K562 (cell line): ENCODE measurements around the gene GFAP. TPM values are rescaled to one million over a fixed set of nuclear protein-coding genes. Genes with fewer than 3 reads are reported as not detected.

Source experiments
- ATAC-seq: fragments of 200-7000 bp; cut with Tn5 transposase; 3 replicates; pipeline ENCODE4 v1.9.1; 2020; ENCODE audit warnings: moderate library complexity
- BruUV-seq: library from RNA; stranded (reverse); fragments of 400-500 nt; replicated peaks from 2 replicates; lab custom pipeline; 2021; lab: Mats Ljungman, UMichigan
- CTCF ChIA-PET: fragments of 300-600 bp; formaldehyde crosslinking; extraction: SDS; loops from one replicate; lab custom pipeline; 2021; ENCODE audit warnings: low intra/inter-chr PET ratio; lab: Yijun Ruan, JAX
- POLR2A ChIA-PET: fragments of 300-600, 350-650 bp; sonication (Branson Sonifier 250); formaldehyde crosslinking; extraction: SDS; loops from one replicate; lab custom pipeline; 2021; ENCODE audit warnings: antibody characterized with exemption, inconsistent platforms; lab: Yijun Ruan, JAX
- DNase-seq, 4 experiments: peaks; one replicate each; pipeline versions ENCODE4 v3.0.0 to v3.0.0-alpha.2; 2011 to 2018; ENCODE audit warnings: low spot score in 3 of 4, mixed read lengths in 3 of 4; ENCODE audit errors: extremely low read depth in 1 of 4
- FAIRE-seq: peaks from 2 replicates; lab custom pipeline; 2011; peaks lifted over from hg19 to GRCh38; lab: Jason Lieb, UNC
- H2AFZ ChIP-seq: 2 replicates; pipeline ENCODE4 v1.6.0; 2011; ENCODE audit warnings: low read depth, low read length, control low read depth, inconsistent platforms
- H3K27ac ChIP-seq: fragments of 200-600 bp; 3 replicates; pipeline ENCODE4 v1.8.0; 2011; ENCODE audit warnings: low read depth, mild to moderate bottlenecking, control low read depth, inconsistent platforms, low read length, moderate library complexity, mixed read lengths; ENCODE audit errors: extremely low read depth
- H3K27me3 ChIP-seq, 2 experiments: fragments of 300-600 bp in 1 of 2; 2 replicates in 1 of 2; 3 replicates in 1 of 2; pipeline versions ENCODE4 v1.6.0 to v1.8.0; 2011; ENCODE audit warnings: inconsistent platforms in 2 of 2, low read length in 2 of 2, mild to moderate bottlenecking in 1 of 2, mixed read lengths in 1 of 2, moderate library complexity in 1 of 2; ENCODE audit not compliant: control insufficient read depth in 2 of 2, insufficient read depth in 2 of 2
- H3K36me3 ChIP-seq: fragments of 300-600 bp; 3 replicates; pipeline ENCODE4 v1.8.0; 2011; ENCODE audit warnings: mild to moderate bottlenecking, low read length, inconsistent platforms; ENCODE audit not compliant: control insufficient read depth, insufficient read depth
- H3K4me1 ChIP-seq, 2 experiments: fragments of 200-600 bp in 1 of 2; replicated peaks in 1 of 2; 2 replicates in 1 of 2; 3 replicates in 1 of 2; pipeline versions ENCODE4 v1.5.1 to v1.8.0; 2011; ENCODE audit warnings: inconsistent platforms in 2 of 2, low read length in 2 of 2, mild to moderate bottlenecking in 1 of 2, mixed read lengths in 1 of 2, moderate library complexity in 1 of 2; ENCODE audit not compliant: control insufficient read depth in 2 of 2, insufficient read depth in 2 of 2
- H3K4me2 ChIP-seq: 2 replicates; pipeline ENCODE4 v1.6.1; 2011; ENCODE audit warnings: low read length, control low read depth, inconsistent platforms, mixed read lengths; ENCODE audit not compliant: insufficient read depth
- H3K4me3 ChIP-seq: fragments of 200-600 bp; sonication (generic), shearing (Covaris generic); 2 replicates; pipeline ENCODE4 v1.5.1; 2016; ENCODE audit warnings: control low read depth, inconsistent platforms
- H3K79me2 ChIP-seq: fragments of 200-600 bp; 3 replicates; pipeline ENCODE4 v1.8.0; 2011; ENCODE audit warnings: low read length, inconsistent platforms; ENCODE audit not compliant: control insufficient read depth, insufficient read depth
- H3K9ac ChIP-seq, 2 experiments: 2 replicates each; pipeline versions ENCODE4 v1.6.0 to v1.6.1; 2011; ENCODE audit warnings: low read depth in 2 of 2, low read length in 2 of 2, control low read depth in 1 of 2, inconsistent platforms in 1 of 2, mild to moderate bottlenecking in 1 of 2, mixed read lengths in 1 of 2; ENCODE audit not compliant: insufficient read depth in 1 of 2
- H3K9me1 ChIP-seq: one replicate; pipeline ENCODE4 v1.6.0; 2011; ENCODE audit warnings: inconsistent platforms, mild to moderate bottlenecking, low read length, moderate library complexity; ENCODE audit not compliant: control insufficient read depth, insufficient read depth
- H3K9me3 ChIP-seq: replicated peaks from 2 replicates; pipeline ENCODE4 v1.5.1; 2011; ENCODE audit warnings: low read depth, low read length, inconsistent platforms; ENCODE audit not compliant: control insufficient read depth, insufficient read depth
- H4K20me1 ChIP-seq: replicated peaks from 2 replicates; pipeline ENCODE4 v1.6.1; 2011; ENCODE audit warnings: low read length, inconsistent platforms, mixed read lengths; ENCODE audit not compliant: control insufficient read depth, insufficient read depth
- BDP1 ChIP-seq: IDR thresholded peaks from 3 replicates; pipeline ENCODE4 v1.6.1; 2011; ENCODE audit not compliant: insufficient read length, insufficient read depth
- EGR1 ChIP-seq: fragments of 450-650 bp; conservative IDR thresholded peaks from 2 replicates; pipeline ENCODE4 v1.6.1; 2017; ENCODE audit warnings: mild to moderate bottlenecking
- ZNF3 ChIP-seq: fragments of 250-450 bp; sonication (Bioruptor Pico); IDR thresholded peaks from 2 replicates; pipeline ENCODE4 v1.5.0; 2021; ENCODE audit warnings: mild to moderate bottlenecking, moderate library complexity
- WGBS: fragments of 100-300 bp; shearing (Covaris generic); methylation state at CpG from one replicate; pipeline ENCODE4 v1.1.6; 2016; ENCODE audit warnings: low coverage, mixed read lengths; ENCODE audit not compliant: insufficient coverage; ENCODE audit errors: missing lambda C conversion rate; 5-methylcytosine and 5-hydroxymethylcytosine counted together
- in situ Hi-C: fragments of 300-500 bp; cut with MboI; formaldehyde crosslinking; loops from 4 replicates; pipeline ENCODE4 v1.15.0; 2018; ENCODE audit warnings: inconsistent platforms, mixed read lengths
- intact Hi-C: fragments of 100-400 bp; cut with micrococcal nuclease; formaldehyde crosslinking; loops from 2 replicates; pipeline ENCODE4 v1.14.2; 2022
- polyA plus RNA-seq, 8 experiments: library from polyadenylated mRNA; depleted of rRNA in 4 of 8; stranded (reverse) in 5 of 8; unstranded in 3 of 8; fragments of >200 nt; fragmentation: Nextera tagmentation in 2 of 8; fragmentation: Illumina TruSeq in 1 of 8; extraction: Ambion mirVana in 2 of 8; extraction: Trizol in 1 of 8; gene quantifications; 2 replicates each; pipeline versions ENCODE4 v1.2.1 to v1.2.3, GENCODE V29; 2011 to 2014; ENCODE audit warnings: inconsistent platforms in 1 of 8, missing spikeins in 1 of 8
- total RNA-seq, 7 experiments: library from RNA; depleted of rRNA in 6 of 7; stranded (reverse); fragments of >200 nt in 6 of 7; fragmentation: Illumina TruSeq in 2 of 7; extraction: Trizol in 2 of 7; gene quantifications; 2 replicates each; pipeline versions ENCODE4 v1.2.1 to v1.2.3, GENCODE V29; 2011 to 2021; ENCODE audit warnings: low replicate concordance in 1 of 7

Gene GFAP
- total and polyA plus RNA-seq, 9 of the 15 experiments (the other 6 are each of a cell fraction or from before 2014, with no cell fraction given), result 0.07 to 1.4 (median 0.60) TPM; not detected in 1

DNA sequence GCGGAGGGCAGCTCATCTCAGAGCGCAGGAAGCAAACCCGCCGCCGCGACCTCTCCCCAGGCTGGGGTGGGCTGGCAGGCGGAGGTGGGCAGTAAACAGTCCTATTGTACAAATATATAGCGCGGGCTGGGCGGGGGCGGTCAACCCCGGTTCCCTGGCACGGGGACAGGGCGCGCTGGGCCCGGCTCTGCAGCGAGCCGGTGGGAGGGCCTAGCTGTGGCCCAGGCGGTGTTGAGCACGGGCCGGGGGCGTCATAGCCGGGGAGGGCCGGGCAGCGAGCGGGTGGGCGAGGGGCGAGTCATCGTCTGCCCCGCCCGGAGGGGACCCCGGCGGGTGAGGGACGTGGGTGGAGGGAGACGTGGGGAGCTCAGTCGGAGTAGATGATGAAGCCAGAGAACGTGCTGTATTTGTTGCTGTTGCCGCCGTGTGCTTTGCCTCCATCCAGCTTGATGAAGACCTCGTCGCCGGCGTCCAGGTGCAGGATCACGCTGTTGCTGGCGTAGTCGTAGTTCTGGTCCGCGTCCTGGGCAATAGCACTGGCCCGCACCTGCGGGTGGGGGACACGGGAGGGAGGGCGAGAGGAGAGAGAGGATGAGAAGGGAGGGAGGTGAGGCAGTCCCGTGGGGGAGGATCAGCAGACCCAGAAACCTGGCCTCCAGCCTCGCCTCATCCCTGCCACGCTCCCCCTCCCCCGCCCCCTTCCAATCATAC, 44.7 kb upstream of the GFAP start:
- H3K36me3 ChIP-seq, result no peaks in the 10 kb centered on the region
- no peak for FAIRE-seq
- WGBS, result 36% methylated on average over 27 of the region's 56 CpGs
- peaks cover 22 to 44% of the 10 kb centered on the region in 2 experiments for H3K27me3 ChIP-seq
- no peak overlapping the region for H3K27ac ChIP-seq
- H3K79me2 ChIP-seq, result no peaks in the 10 kb centered on the region
- H3K9ac ChIP-seq, result no peak overlapping the region
- H4K20me1 ChIP-seq, result no peaks in the 10 kb centered on the region
- intact Hi-C loops, result no loop called here
- no peak overlapping the region for H3K4me3 ChIP-seq
- no peaks in the 10 kb centered on the region for H3K9me3 ChIP-seq
- TF ChIP-seq EGR1, result 0 out of 2 replicates have a peak, but pooled peaks have one; percentile 26
- no peak for TF ChIP-seq BDP1
- TF ChIP-seq ZNF3 (CRISPR knock-in tag), result no peak
- no peaks in the 10 kb centered on the region for H3K9me1 ChIP-seq
- ATAC-seq, result no peak
- no TSS peak for BruUV-seq
- no peak for DNase-seq
- no peak overlapping the region for H3K4me2 ChIP-seq
- in situ Hi-C loops, result no loop called here
- H3K4me1 ChIP-seq, result peaks cover 0 to 10% of the 10 kb centered on the region in 2 experiments; a peak in 2 of 5 replicates
- H2AFZ ChIP-seq, result no peak overlapping the region
- CTCF ChIA-PET, result no interaction called here
- POLR2A ChIA-PET, result no interaction called here
